Stimulated activated CD8-positive, alpha-beta memory T cell treated with anti-CD3 and anti-CD28 coated beads, Interleukin-2, amount 100 ng/mL, for 1 hour (primary cell): Measurements from ENCODE around the gene TTC39B.

Source experiments
- DNase-seq, 2 donors: peaks; one replicate each; pipeline ENCODE4 v3.0.0-alpha.2; 2020; ENCODE audit warnings: low read depth in 2 of 2

The TTC39B gene

GRCh38 chr9:15133488-15133887 is 173.5 kb downstream of the TTC39B start:
- DNase-seq: no peak

GRCh38 chr9:15132091-15132490 is 174.9 kb downstream of the TTC39B start:
- DNase-seq: no peak

- DNase-seq: no peak
These were observed 175.9 kb downstream of the TTC39B start for GRCh38 chr9:15131094-15131493.

- DNase-seq: no peak
These were observed 179.2 kb downstream of the TTC39B start for GRCh38 chr9:15127831-15128230.

- no peak for DNase-seq
These were observed 185.4 kb downstream of the TTC39B start for GRCh38 chr9:15121630-15122029.

GRCh38 chr9:15116130-15116580 is 190.9 kb downstream of the TTC39B start:
- no peak for DNase-seq

- DNase-seq: no peak
These were observed 191.3 kb downstream of the TTC39B start for GRCh38 chr9:15115702-15116101.

GRCh38 chr9:15115041-15115440 is 192.0 kb downstream of the TTC39B start:
- no peak for DNase-seq
